ENCODE data around the gene BCL2L14.

Gene BCL2L14

DNA sequence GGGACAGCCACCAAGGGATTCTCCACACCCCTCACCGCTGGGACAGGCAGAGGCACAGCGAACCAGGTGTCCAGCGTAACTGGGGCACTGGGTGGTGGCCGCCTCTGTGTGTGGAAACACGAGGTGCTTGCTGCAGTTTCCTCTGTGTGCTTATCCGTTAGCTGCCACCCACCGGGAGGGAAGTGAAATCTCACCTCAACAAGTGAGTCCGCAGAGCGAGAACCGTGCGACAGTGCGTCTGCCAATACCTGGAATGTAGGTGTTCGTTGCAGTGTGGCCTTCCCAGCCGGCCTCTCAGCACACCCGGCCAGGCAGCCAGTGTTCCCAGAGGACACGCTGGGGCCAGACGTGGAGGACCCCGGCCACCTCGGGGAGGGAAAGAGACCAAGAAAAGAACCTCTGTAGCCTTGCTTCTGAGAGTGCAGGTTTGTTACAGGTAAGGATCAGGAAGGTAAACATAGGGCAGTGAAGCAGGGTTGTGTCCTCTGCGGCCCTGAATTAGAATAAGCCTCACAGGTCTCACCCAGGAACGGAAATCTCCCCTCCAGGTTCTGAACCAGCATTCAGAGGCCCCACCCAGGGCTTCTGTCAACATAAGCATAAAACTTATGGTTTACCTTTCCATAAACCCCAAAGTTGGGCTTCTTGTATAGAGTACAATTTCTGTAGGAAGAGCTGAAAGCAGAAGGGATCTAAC, 1.5 kb downstream of the BCL2L14 start:
- no peak for DNase-seq (ENCODE audit: low read depth)
- TF ChIP-seq, protein P1, sequence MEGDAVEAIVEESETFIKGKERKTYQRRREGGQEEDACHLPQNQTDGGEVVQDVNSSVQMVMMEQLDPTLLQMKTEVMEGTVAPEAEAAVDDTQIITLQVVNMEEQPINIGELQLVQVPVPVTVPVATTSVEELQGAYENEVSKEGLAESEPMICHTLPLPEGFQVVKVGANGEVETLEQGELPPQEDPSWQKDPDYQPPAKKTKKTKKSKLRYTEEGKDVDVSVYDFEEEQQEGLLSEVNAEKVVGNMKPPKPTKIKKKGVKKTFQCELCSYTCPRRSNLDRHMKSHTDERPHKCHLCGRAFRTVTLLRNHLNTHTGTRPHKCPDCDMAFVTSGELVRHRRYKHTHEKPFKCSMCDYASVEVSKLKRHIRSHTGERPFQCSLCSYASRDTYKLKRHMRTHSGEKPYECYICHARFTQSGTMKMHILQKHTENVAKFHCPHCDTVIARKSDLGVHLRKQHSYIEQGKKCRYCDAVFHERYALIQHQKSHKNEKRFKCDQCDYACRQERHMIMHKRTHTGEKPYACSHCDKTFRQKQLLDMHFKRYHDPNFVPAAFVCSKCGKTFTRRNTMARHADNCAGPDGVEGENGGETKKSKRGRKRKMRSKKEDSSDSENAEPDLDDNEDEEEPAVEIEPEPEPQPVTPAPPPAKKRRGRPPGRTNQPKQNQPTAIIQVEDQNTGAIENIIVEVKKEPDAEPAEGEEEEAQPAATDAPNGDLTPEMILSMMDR (IDR thresholded peaks at IDR 0.05; ENCODE audit: control insufficient read depth, insufficient read depth, low read depth, low read length, missing control alignments) = no peak
- H3K4me3 ChIP-seq (ENCODE audit: control insufficient read depth, low read depth, low read length) = no peak overlapping the region

DNA sequence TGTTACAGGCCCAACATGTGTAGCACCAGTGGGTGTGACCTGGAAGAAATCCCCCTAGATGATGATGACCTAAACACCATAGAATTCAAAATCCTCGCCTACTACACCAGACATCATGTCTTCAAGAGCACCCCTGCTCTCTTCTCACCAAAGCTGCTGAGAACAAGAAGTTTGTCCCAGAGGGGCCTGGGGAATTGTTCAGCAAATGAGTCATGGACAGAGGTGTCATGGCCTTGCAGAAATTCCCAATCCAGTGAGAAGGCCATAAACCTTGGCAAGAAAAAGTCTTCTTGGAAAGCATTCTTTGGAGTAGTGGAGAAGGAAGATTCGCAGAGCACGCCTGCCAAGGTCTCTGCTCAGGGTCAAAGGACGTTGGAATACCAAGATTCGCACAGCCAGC, 8.6 kb downstream of the BCL2L14 start:
- DNase-seq (ENCODE audit: low read depth) = no peak
- TF ChIP-seq, protein P1 (IDR thresholded peaks at IDR 0.05; ENCODE audit: control insufficient read depth, insufficient read depth, low read depth, low read length, missing control alignments) = no peak

DNA sequence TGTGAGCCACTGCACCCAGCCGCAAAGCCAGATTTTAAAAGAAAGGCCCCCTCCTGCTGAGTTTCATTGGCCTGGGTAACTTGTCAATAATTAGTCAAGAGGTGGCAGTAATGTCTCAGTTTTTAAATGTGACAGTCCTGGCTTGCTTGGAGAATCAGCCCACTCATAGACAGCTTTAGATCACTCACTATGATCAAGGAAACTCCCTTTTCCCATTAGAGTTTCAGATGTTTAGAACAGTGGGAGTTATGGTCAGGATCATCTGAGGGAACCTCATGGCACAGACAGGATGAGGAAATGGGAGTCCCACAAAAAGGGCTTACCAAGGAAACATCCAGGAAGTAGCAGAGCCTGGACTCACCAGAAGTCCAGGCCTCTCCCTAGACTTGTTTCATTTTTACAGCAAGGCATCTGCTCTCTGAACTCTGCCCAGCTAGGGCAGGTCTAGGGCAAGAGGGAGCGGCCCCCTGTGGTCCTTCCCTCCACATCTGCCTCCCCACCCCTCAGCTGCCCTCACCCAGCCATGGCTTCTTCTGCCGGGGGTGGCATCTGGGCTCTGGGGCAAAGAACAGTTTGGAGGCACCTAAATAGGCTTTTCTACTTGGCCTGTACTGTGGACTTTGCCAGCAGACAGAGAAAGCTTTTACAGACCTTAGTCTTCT, 11.2 kb downstream of the BCL2L14 start:
- DNase-seq (ENCODE audit: low read depth) = peak; percentile 28
- TF ChIP-seq, protein P1 (IDR thresholded peaks at IDR 0.05; ENCODE audit: control insufficient read depth, insufficient read depth, low read depth, low read length, missing control alignments) = peak; percentile 40
- no peak overlapping the region for H3K4me3 ChIP-seq (ENCODE audit: control insufficient read depth, low read depth, low read length)

More for the DNA sequence above, 8.6 kb downstream of the BCL2L14 start:
- H3K4me3 ChIP-seq (ENCODE audit: control insufficient read depth, low read depth, low read length) = no peak overlapping the region

DNA sequence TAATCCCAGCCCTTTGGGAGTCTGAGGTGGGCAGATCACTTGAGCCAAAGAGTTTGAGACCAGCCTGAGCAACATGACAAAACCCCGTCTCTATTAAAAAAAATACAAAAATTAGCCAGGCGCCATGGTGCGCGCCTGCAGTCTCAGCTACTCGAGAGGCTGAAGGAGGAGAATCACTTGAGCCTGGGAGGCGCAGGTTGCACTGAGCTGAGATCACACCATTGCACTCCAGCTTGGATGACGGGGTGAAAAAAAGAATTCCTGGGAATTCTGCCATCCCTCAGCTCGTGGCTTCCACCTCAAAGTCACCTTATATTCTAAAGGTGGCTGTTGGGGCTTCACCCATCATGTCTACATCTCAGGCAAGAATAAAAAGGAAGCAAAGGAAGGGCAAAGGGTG, 12.9 kb downstream of the BCL2L14 start:
- no peak overlapping the region for H3K4me3 ChIP-seq (ENCODE audit: control insufficient read depth, low read depth, low read length)
- TF ChIP-seq, protein P1 (IDR thresholded peaks at IDR 0.05; ENCODE audit: control insufficient read depth, insufficient read depth, low read depth, low read length, missing control alignments) = no peak
- no peak for DNase-seq (ENCODE audit: low read depth)

DNA sequence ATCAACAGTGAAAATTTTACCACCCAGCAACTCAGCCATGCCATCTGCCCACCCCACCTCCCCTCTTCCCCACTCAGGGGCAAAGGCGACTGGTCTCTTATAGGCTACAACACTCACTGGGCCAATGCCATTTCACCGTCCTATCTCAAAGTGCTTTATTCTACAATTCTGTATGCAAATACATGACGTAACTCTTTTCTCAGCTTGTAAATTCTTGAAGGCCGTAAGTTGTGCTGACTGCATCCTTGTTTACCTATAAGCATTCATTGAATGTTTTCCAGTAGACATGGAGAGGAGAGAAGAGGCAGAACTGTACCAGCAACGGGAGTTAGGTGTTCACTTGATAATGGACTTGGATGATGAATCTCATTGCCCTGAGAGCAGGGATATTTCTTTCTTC, 15.6 kb downstream of the BCL2L14 start:
- DNase-seq (ENCODE audit: low read depth) = no peak

DNA sequence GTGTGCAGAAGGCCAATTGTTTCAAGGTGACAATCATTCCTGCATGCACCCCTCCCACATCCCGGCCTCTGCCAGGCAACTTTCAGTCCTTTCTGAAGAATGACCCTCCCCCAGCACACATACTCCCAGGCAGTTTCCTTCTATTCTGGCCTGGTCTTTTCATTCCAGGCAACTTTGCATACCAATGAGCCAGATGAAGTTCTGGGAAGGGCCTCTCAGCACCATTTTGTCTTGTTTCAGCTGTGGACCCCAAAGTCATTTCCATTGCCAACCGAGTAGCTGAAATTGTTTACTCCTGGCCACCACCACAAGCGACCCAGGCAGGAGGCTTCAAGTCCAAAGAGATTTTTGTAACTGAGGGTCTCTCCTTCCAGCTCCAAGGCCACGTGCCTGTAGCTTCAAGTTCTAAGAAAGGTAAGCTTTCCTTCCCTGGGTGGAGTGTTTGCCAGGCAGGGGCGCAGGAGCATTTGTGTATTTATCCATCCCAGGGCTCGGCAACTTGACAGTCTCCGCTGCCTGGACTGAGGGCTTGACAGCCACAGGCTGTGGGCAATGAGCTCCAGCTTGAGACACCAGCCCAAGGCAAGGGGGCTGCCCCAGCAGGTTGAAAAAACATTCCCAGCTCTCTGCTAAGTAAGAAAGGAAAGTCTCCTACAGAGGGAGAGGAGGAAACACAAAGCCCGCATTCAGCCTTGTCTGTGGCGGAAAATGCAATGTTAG, 16.4 kb downstream of the BCL2L14 start:
- TF ChIP-seq, protein P1 (IDR thresholded peaks at IDR 0.05; ENCODE audit: control insufficient read depth, insufficient read depth, low read depth, low read length, missing control alignments) = no peak
- H3K4me3 ChIP-seq (ENCODE audit: control insufficient read depth, low read depth, low read length) = no peak overlapping the region
- no peak for DNase-seq (ENCODE audit: low read depth)

More for the DNA sequence above, 15.6 kb downstream of the BCL2L14 start:
- TF ChIP-seq, protein P1 (IDR thresholded peaks at IDR 0.05; ENCODE audit: control insufficient read depth, insufficient read depth, low read depth, low read length, missing control alignments) = no peak
- H3K4me3 ChIP-seq (ENCODE audit: control insufficient read depth, low read depth, low read length) = no peak overlapping the region
